NCI-H82 treated with DMSO at 0.1 percent for 48 hours (cell line): Measurements from ENCODE around the gene SLC9A9.

Source experiments
- DNase-seq: peaks from one replicate; lab custom pipeline; 2025; ENCODE audit not compliant: unreplicated experiment; lab: John Stamatoyannopoulos, UW

SLC9A9 gene

GRCh38 chr3:143514874-143515273, 333.4 kb downstream of the SLC9A9 start:
- no peak for DNase-seq

GRCh38 chr3:143514109-143514508, 334.2 kb downstream of the SLC9A9 start:
- no peak for DNase-seq

- no peak for DNase-seq
Measured at GRCh38 chr3:143511174-143511879, 336.9 kb downstream of the SLC9A9 start.

GRCh38 chr3:143510601-143511000, 337.7 kb downstream of the SLC9A9 start:
- DNase-seq: no peak

- DNase-seq: no peak
Measured at GRCh38 chr3:143507735-143508580, 340.3 kb downstream of the SLC9A9 start.

- no peak for DNase-seq
Measured at GRCh38 chr3:143506190-143506589, 342.1 kb downstream of the SLC9A9 start.

GRCh38 chr3:143503325-143503885, 344.9 kb downstream of the SLC9A9 start:
- no peak for DNase-seq

- no peak for DNase-seq
Measured at GRCh38 chr3:143502081-143502480, 346.2 kb downstream of the SLC9A9 start.

- no peak for DNase-seq
Measured at GRCh38 chr3:143497382-143497781, 350.9 kb downstream of the SLC9A9 start.

GRCh38 chr3:143496191-143496590, 352.1 kb downstream of the SLC9A9 start:
- DNase-seq: no peak

GRCh38 chr3:143495527-143495926, 352.7 kb downstream of the SLC9A9 start:
- DNase-seq: no peak

- no peak for DNase-seq
Measured at GRCh38 chr3:143486611-143487010, 361.7 kb downstream of the SLC9A9 start.

GRCh38 chr3:143484846-143485512, 363.3 kb downstream of the SLC9A9 start:
- no peak for DNase-seq

- no peak for DNase-seq
Measured at GRCh38 chr3:143483214-143483613, 365.1 kb downstream of the SLC9A9 start.

- DNase-seq: no peak
Measured at GRCh38 chr3:143482106-143483088, 365.9 kb downstream of the SLC9A9 start.

GRCh38 chr3:143480344-143480743, 367.9 kb downstream of the SLC9A9 start:
- no peak for DNase-seq

GRCh38 chr3:143479727-143480126, 368.5 kb downstream of the SLC9A9 start:
- DNase-seq: no peak

GRCh38 chr3:143478115-143478693, 370.1 kb downstream of the SLC9A9 start:
- no peak for DNase-seq

GRCh38 chr3:143476965-143477640, 371.2 kb downstream of the SLC9A9 start:
- DNase-seq: no peak
